ENCODE data around the gene FITM2.

Gene FITM2

DNA sequence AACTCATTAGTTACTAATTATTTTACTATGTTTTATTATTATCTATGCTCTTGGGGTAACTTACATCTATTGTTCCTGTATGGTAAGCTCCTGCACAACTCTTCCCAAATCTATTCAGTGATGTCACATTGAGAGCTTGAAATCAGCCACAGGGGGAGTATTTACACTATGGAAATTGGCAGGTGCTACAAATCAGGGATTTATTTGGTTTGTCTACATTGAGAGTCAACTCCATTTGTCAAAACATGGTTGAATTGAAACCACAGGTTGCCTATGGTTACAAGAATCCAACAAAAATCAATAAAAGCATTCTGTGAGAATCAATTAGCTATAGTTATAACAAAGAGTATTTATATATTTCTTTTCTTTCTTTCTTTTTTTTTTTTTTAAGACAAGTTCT is 3.9 kb upstream of the FITM2 start:
- H3K4me3 ChIP-seq, result no peak overlapping the region
- TF ChIP-seq, protein P1, sequence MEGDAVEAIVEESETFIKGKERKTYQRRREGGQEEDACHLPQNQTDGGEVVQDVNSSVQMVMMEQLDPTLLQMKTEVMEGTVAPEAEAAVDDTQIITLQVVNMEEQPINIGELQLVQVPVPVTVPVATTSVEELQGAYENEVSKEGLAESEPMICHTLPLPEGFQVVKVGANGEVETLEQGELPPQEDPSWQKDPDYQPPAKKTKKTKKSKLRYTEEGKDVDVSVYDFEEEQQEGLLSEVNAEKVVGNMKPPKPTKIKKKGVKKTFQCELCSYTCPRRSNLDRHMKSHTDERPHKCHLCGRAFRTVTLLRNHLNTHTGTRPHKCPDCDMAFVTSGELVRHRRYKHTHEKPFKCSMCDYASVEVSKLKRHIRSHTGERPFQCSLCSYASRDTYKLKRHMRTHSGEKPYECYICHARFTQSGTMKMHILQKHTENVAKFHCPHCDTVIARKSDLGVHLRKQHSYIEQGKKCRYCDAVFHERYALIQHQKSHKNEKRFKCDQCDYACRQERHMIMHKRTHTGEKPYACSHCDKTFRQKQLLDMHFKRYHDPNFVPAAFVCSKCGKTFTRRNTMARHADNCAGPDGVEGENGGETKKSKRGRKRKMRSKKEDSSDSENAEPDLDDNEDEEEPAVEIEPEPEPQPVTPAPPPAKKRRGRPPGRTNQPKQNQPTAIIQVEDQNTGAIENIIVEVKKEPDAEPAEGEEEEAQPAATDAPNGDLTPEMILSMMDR (IDR thresholded peaks at IDR 0.05), result no peak
- no peak overlapping the region for H3K27ac ChIP-seq
- no peak for DNase-seq (ENCODE audit: low spot score)

DNA sequence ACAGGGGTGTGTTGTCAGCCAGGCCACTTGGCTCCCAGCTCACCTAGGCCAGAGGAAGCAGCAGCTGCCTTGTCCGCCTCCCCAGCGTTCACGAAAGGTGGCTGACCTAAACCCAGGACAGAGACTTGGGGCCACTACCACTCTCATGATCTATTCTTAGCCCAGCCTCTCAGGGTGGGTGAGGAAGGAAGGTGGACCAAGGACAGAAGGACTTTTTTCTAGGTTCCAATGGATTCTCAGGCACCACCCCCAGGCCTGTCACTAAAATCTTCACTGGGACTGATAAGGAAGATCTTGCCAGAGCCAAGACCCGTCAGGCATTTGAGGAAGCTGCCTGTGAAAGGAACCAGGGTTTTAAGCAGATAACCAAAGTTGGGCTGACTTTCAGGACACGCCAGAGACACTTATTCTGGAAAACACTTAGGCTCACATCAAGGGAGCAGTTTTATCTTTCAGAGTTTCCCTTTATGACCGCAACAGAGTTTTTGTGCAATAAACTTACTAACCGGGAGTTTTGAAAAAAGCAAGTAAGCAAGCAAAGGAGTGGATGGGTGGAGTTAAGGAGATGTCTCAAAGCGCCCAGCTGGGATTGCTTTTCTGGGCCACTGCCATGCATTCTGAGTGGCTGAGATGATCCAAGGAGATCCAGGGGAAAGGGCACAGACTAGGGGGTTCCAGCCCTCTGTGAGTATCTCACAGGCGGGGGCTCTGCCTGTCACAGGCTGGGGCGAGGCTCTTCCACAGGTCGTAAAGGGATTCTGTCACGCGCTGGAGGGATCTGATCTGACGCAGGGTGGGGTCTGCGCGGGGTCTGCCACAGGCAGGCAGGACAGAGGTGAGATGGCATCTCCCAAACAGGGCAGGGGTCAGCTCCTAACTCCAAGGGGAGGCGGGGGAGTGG is 989 bp downstream of the FITM2 start:
- TF ChIP-seq, protein P1 (IDR thresholded peaks at IDR 0.05), result no peak
- peak overlapping the region in 1 of 2 donors; percentile 85 for H3K27ac ChIP-seq
- no peak for DNase-seq (ENCODE audit: low spot score)

DNA sequence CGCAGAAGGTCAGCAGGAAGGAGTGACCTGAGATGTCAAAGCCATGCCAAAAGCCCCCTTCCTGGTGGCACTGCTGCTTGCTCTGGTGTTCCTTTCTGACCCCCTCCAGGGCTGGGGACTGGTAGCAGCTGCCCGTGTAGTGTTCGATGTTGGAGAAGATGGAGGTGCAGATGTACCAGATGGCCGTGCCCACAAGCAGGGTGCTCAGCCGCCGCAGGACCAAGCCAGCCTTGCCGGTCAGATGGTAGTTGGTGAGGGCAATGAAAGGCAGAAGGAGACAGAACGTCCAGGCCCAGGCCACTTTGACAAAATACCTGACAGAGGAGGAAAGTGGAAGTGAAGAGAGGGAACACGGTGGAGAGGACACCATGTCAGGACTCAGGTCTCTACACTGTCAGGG is 4.1 kb downstream of the FITM2 start:
- TF ChIP-seq, protein P1 (IDR thresholded peaks at IDR 0.05), result no peak
- Histone ChIP-seq H3K27ac (no peak overlapping the region), H3K4me3 (no peak overlapping the region)
- DNase-seq (ENCODE audit: low spot score), result no peak

More for the DNA sequence above, 989 bp downstream of the FITM2 start:
- peak overlapping the region; percentile 97 for H3K4me3 ChIP-seq

DNA sequence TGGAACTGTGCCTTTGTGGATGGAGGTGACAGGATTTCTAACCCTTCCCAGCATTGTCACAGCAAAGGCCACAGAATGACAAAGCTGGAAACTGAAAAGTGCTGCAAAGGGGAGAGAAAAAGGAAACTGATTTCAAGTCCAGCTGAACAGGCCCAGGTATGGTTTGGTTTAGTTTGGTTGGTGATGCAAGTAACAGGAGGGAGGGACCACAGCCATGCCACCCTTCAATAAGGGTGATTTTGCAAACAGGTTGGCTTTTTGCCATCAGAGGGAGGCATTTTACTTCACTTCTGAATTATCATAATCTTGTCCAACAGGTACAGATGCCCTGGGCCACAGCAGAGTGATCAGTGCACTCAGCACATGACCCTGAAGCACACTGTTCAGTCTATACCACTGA is 6.6 kb downstream of the FITM2 start:
- Histone ChIP-seq H3K27ac (no peak overlapping the region), H3K4me3 (no peak overlapping the region)
- DNase-seq (ENCODE audit: low spot score), result no peak
- TF ChIP-seq, protein P1 (IDR thresholded peaks at IDR 0.05), result no peak

DNA sequence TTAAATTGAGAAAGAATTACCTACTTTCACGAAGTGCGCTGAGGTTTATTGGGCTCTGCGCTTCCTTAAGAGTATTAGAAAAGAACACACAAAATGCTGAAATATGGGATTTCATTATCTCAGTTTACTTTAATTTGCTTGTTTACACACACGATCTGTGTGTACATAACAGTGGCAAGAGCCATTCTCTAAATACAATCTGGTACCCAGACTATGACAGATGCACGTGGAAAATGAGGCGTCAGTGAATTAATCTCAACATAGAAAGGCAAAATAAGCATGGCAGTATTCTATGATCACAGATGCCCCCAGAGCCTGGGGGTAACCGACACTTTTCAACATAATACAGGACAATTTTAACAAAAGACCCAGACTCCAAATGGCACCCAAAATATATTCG is 8.3 kb downstream of the FITM2 start:
- no peak overlapping the region for H3K27ac ChIP-seq
- TF ChIP-seq, protein P1 (IDR thresholded peaks at IDR 0.05), result no peak
- no peak for DNase-seq (ENCODE audit: low spot score)
- no peak overlapping the region for H3K4me3 ChIP-seq

DNA sequence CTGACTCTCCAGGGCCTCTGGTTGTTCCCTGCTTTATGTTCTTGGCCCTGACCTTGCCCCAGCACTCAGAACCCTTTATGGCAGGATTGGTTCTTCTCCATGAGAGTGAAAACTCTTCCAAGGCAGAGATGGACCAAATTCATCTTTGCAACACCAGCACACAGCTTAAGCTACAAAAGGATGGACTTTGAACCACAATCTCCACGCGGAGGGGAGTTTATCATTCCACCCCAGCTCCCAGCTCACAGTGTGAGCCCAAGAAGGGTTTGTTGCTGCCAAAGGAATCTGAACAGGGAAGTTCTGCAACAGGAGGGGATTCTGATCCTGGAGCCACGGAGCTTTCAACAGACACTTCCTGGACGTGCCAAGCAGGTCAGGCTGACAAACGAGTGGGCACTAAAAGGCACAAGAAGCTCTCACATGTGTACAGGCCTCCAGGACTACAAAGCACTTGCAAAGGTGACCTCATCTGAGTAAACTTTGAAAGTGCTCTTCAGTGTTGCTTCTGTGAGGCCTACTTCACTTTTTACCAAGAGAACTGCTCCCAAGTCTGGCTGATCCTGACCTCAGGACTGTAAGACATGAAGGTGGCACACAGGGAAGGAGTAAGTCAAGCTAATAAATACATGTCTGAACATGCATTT is 8.9 kb downstream of the FITM2 start:
- H3K27ac ChIP-seq, result no peak overlapping the region
- H3K4me3 ChIP-seq, result no peak overlapping the region
- no peak for DNase-seq (ENCODE audit: low spot score)
- TF ChIP-seq, protein P1 (IDR thresholded peaks at IDR 0.05), result no peak
